Thyroid gland (tissue), 4 donors: ENCODE results near the gene ALDH1L1.

Source experiments
- CTCF ChIP-seq, 6 experiments: fragments of 200-600 bp in 3 of 6; fragments of 450-650 bp in 3 of 6; sonication (generic) in 3 of 6; IDR thresholded peaks; one replicate each; pipeline ENCODE4 v1.5.1; 2016 to 2019; ENCODE audit warnings: antibody characterized with exemption in 6 of 6, mild to moderate bottlenecking in 2 of 6, inconsistent platforms in 1 of 6, moderate library complexity in 1 of 6
- POLR2A ChIP-seq, 2 donors: fragments of 450-650 bp; IDR thresholded peaks; one replicate each; pipeline ENCODE4 v1.6.1; 2017; ENCODE audit warnings: antibody characterized with exemption in 2 of 2, mild to moderate bottlenecking in 2 of 2, moderate library complexity in 1 of 2

GRCh38 chr3:126126286-126126685 lies 54.1 kb downstream of the ALDH1L1 start:
- no peak for TF ChIP-seq CTCF (IDR thresholded peaks at IDR 0.05)
- TF ChIP-seq POLR2A (IDR thresholded peaks at IDR 0.05) = no peak
